ENCODE results near the gene WFIKKN1. TPM values are rescaled to one million over a fixed set of nuclear protein-coding genes. Genes with fewer than 3 reads are reported as not detected.

WFIKKN1 gene
- total and polyA plus RNA-seq, 2 of the 13 experiments (the other 11 are each of a cell fraction or from before 2014, with no cell fraction given): 1.7 to 4.9 TPM

- TF ChIP-seq ZNF740 (CRISPR knock-in tag; IDR thresholded peaks at IDR 0.05) (no peak), ZNF512B (CRISPR knock-in tag; IDR thresholded peaks at IDR 0.05; ENCODE audit: borderline replicate concordance) (no peak), BRD4 (CRISPR knock-in tag; IDR thresholded peaks at IDR 0.05) (no peak), ZBTB8A (CRISPR knock-in tag; IDR thresholded peaks at IDR 0.05; ENCODE audit: borderline replicate concordance, low read depth) (no peak), DMAP1 (CRISPR knock-in tag; IDR thresholded peaks at IDR 0.05) (peak; percentile 84), ZBTB40 (IDR thresholded peaks at IDR 0.05) (no peak), ZBTB40 (CRISPR knock-in tag; IDR thresholded peaks at IDR 0.05) (no peak), SNAPC2 (CRISPR knock-in tag; IDR thresholded peaks at IDR 0.05) (no peak), MXD1 (CRISPR knock-in tag; IDR thresholded peaks at IDR 0.05) (no peak), FIP1L1 (IDR thresholded peaks at IDR 0.05; ENCODE audit: borderline replicate concordance, insufficient read depth, low read depth, low read length) (no peak), SMC3 (IDR thresholded peaks at IDR 0.05; ENCODE audit: low read length) (no peak), ZNF263 (CRISPR knock-in tag; IDR thresholded peaks at IDR 0.05) (no peak), NFIB (CRISPR knock-in tag; IDR thresholded peaks at IDR 0.05; ENCODE audit: borderline replicate concordance) (no peak), ZNF224 (CRISPR knock-in tag; IDR thresholded peaks at IDR 0.05) (no peak)
Measured at GRCh38 chr16:589658-590187, 41.1 kb upstream of the WFIKKN1 start, which contains the start of gene RAB40C (continued).
